ENCODE results near the gene MYL11. TPM values are rescaled to one million over a fixed set of nuclear protein-coding genes. Genes with fewer than 3 reads are reported as not detected.
"Not testable (repeated sequence)": the region's sequence is repeated elsewhere in the genome, so short reads cannot be mapped to it uniquely, and the experiment has no call there.

Gene MYL11
- total RNA-seq, 1 donor from 2014 or later, result 0.64 TPM

DNA sequence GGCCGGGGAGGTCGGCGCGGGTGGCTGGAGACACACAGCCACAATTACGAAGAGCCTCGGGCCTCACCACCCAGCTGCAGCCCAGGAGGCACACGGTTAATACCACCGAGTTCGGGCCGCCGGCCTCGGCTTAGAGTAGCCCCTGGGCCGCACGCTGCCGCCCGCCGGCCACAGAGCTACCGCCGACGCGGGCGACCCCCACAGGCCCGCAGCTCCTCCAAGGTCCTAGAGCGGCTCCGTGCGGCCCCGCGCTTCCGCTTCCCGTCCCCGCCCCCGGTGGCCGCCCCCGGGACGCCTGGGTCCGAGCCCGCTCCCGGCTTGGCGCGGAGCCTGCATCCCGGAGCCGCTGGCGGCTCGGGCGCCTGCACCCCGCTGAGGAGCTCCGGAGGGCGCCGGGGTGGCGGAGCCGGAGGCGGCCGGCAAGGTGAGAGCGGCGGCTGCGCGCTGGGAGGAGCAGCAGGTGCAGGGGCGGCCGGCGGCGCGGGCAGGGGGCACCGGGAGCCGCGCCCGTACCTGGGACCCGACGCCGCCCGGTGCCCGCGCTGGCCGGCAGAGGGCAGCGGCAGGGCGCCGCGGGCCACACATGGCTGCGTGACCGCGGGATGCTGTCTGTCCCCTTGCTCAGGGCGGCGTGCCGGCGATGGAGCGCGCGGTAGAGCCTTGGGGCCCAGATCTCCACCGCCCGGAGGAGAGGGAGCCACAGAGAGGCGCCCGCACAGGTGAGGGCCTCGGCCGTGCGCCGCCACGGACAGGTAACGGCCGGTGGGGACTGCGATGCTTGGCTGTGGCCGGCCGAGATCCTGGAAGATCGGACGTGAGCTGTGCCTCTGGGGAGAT is 20.8 kb downstream of the MYL11 start, which contains the start of gene ZNF48:
TSS of gene ZNF48 (plus strand) at position 266 of the 837 bp plus-strand sequence. CDS start at position 641, 375 bp downstream.
- peak; percentile 83 to 93 for DNase-seq (ENCODE audit: low read depth in 2 of 2)

- DNase-seq (ENCODE audit: low read depth in 2 of 2), result peak in 1 of 2 donors; percentile 38
These were observed 21.5 kb downstream of the MYL11 start for GRCh38 chr16:30395992-30396585.

DNA sequence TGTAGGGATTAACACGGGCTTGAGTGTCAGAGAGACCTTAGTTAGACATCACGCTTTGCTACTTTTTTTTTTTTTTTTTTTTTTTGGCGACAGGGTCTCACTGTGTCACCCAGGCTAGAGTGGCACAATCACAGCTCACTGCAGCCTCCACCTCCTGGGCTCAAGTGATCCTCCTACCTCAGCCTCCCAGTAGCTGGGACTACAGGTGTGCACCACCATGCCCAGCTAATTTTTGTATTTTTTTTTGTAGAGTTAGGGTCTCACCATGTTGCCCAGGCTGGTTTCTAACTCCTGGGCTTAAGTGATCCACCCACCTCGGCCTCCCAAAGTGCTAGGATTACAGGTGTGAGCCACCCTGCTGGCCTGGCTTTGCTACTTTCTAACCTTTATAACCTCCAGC is 22.0 kb downstream of the MYL11 start:
- DNase-seq (ENCODE audit: low read depth in 2 of 2), result not testable (repeated sequence)

GRCh38 chr16:30397056-30397455 is 22.5 kb downstream of the MYL11 start:
- DNase-seq (ENCODE audit: low read depth in 2 of 2), result no peak

- no peak for DNase-seq (ENCODE audit: low read depth in 2 of 2)
These were observed 23.4 kb downstream of the MYL11 start for GRCh38 chr16:30397776-30398660.

DNA sequence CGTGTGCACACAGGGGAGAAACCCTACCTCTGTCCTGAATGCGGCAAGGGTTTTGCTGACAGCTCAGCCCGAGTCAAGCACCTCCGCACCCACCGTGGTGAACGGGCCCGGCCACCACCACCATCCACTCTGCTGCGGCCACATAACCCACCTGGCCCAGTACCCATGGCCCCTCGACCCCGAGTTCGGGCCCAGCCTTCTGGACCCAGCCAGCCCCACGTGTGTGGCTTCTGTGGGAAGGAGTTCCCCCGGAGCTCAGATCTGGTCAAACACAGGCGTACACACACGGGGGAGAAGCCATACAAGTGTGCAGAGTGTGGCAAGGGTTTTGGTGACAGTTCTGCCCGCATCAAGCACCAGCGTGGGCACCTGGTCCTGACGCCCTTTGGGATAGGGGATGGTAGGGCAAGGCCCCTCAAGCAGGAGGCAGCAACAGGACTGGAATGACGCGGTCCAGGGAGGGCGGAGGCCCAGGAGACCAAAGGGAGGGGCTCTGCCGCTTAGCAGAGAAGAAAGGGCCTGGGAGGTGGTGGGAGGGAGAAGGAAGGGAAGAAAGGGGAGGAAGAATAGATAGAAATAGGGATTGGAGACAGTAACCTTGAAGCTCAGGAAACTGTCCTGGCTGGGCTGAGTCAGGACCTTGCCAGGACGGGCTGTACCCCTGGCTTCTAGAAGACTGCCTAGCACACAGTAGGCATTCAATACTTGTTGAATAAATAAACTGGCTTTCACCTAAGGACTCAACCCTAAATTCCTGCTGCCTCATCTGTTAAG is 24.2 kb downstream of the MYL11 start:
- DNase-seq (ENCODE audit: low read depth in 2 of 2), result no peak

- DNase-seq (ENCODE audit: low read depth in 2 of 2), result no peak
These were observed 25.0 kb downstream of the MYL11 start for GRCh38 chr16:30399435-30400186.

DNA sequence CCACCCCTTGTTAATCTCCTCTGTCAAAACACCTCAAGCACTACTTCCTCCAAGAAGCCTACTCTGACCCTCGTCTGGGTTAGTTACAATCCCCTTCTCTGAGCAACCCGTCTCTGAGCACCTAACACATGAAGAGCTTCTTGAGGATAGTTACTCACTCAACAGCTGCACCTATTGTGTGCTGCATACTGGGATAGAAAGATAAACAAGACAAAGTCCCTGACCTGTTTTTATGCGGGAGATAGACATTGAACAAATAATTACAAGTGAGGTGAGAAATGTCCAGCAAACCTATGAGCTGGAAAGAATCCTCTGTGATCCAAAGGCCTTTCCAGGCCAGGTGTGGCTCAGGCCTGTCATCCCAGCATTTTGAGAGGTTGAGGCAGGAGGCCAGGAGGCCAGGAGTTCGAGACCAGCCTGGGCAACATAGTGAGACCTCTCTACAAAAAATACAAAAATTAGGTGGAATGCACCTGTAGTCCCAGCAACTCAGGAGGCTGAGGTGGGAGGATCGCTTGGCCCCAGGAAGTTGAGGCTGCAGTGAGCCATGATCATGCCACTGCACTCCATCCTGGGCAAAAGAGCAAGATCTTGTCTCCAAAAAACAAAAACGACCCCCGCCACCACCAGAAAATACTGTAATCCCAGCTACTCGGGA is 27.3 kb downstream of the MYL11 start:
- DNase-seq (ENCODE audit: low read depth in 2 of 2), result no peak

GRCh38 chr16:30406795-30407101 is 32.1 kb downstream of the MYL11 start:
- DNase-seq (ENCODE audit: low read depth in 2 of 2), result no peak

- peak; percentile 58 to 90 for DNase-seq (ENCODE audit: low read depth in 2 of 2)
These were observed 32.7 kb downstream of the MYL11 start, which contains the start of gene ZNF771 for GRCh38 chr16:30407102-30407803. Gene ZNF771 (plus strand): TSS chr16:30407606. CDS start chr16:30408054, 448 bp downstream.

GRCh38 chr16:30407804-30408534 is 33.4 kb downstream of the MYL11 start:
- no peak for DNase-seq (ENCODE audit: low read depth in 2 of 2)

DNA sequence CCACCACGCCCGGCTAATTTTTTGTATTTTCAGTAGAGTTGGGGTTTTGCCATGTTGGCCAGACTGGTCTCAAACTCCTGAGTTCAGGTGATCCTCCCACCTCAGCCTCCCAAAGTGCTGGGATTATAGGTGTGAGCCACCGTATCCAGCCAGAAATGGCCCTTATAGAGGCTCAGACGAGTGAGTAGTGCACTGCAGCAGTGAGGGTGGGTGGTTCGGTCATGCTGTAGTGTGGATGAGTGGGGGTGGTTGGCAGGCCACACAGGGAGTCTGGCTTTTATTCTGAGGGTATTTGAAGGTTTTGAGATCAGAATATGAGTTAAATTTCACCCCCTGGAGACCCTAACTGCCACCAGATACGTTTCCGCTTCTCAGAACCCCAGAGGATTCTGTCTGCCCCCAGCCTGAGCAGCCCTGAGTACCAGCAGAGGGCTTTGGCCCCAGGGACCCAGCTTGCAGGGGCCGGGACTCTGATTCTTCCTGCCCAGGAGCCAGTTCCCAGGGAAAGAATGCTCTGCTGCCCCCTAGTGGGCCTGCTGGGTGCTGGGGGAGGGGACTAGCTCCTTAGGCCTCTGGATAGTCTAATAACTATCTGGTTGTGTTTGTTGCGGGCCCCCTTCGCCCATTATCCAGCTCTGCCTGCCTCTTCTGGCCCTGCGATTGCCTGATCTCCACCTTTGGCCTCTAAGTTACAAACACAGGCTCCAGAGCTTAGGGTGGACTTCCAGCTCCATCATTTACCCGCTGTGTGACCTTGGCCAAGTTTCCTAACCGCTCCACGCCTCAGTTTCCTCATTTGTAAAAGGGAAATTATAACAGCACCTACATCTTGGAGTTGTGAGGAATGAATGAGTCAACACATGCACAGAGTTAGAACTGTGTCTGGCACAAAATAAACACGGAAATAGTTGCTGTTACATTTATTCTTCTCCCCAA is 34.8 kb downstream of the MYL11 start:
- peak; percentile 72 to 88 for DNase-seq (ENCODE audit: low read depth in 2 of 2)

- no peak for DNase-seq (ENCODE audit: low read depth in 2 of 2)
These were observed 38.7 kb downstream of the MYL11 start for GRCh38 chr16:30413112-30413806.

GRCh38 chr16:30414159-30414558 is 39.6 kb downstream of the MYL11 start:
- DNase-seq (ENCODE audit: low read depth in 2 of 2), result no peak

GRCh38 chr16:30416047-30416603 is 41.5 kb downstream of the MYL11 start:
- no peak for DNase-seq (ENCODE audit: low read depth in 2 of 2)
